IPS DF 19.7 (cell line): ENCODE results near the gene CES2.

Source experiments
- DNase-seq: peaks from one replicate; pipeline ENCODE4 v3.0.0-alpha.2; 2013; ENCODE audit warnings: low read depth, low spot score

Gene CES2

DNA sequence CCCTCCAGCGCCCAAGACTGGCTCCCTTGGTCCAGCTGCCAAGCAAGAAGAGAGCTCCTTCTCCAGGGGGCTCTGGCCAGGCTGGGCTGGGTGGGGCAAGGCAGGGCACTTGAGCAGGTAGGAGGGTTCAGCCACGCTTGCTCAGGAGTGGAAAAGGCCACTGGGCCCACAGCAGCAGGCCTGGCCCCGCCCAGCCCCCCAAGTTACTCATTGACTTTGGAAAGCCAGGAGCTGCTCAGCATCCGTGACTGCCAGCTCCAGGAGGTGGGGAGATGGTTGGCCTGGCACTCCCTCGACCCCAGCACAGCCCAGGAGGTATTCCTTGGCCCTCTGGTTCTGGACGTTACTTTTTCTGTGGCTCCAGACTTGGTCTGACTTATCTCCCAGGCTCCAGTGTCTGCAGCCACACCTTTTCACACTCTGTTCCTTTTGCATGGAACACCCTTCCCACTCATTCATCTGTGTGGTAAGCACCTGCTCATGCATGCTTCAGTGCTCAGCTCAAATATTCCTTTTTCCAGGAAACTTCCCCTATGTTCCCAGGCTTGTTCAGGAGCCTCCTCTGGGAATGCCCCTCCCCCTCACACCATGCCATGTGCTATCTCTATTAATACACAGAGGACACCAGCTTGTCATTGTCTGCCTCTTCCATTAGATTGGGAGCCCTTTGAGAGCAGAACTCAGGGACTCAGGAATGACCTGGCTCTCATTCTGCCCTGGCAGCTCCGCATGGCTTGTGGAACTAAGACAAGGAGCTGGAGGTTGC is 16.3 kb upstream of the CES2 start, which contains the start of gene CDH16:
CDH16 (minus strand) TSS at position 83 of the 766 bp plus-strand sequence. CDS start 820 bp downstream, outside the sequence.
- DNase-seq, result no peak

GRCh38 chr16:66919569-66920298 is 15.6 kb upstream of the CES2 start:
- no peak for DNase-seq

GRCh38 chr16:66920299-66920590 is 15.1 kb upstream of the CES2 start:
- DNase-seq, result no peak

DNA sequence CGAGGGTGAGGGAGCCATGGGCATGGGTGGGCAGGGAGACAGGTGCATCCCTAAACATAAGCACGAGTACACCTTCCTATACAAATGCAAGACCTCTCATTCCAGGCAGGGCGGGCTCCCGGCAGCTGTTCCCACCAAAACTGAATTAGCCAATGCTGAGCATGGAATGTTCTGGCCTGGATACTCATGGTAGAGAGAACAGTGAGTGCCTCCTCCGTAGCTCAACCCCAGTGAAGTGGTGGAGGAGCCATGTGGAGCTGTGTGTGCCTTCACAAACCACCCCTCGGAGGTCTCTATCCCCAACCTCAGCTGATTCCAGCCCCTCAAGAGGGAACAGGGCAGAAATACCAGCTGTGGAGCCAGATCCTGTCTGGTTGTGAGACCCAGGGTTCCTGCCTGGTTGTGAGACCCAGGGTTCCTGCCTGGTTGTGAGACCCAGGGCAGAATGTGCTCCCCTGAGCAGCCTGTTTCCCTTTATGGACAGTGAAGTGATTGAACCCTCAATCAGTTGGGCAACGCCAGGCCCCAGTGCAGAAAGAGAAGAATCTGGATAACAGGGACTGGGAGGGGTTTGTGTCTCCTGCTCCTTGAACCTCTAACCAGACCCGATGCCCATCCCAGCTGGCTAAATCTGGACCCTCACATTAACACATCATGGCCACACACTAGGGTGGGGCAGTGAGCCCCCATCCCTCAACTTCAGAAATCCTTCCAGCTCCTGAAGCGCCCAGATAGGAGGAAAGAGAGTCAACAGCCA is 14.2 kb upstream of the CES2 start:
- DNase-seq, result no peak

GRCh38 chr16:66921729-66922450 is 13.4 kb upstream of the CES2 start:
- no peak for DNase-seq

DNA sequence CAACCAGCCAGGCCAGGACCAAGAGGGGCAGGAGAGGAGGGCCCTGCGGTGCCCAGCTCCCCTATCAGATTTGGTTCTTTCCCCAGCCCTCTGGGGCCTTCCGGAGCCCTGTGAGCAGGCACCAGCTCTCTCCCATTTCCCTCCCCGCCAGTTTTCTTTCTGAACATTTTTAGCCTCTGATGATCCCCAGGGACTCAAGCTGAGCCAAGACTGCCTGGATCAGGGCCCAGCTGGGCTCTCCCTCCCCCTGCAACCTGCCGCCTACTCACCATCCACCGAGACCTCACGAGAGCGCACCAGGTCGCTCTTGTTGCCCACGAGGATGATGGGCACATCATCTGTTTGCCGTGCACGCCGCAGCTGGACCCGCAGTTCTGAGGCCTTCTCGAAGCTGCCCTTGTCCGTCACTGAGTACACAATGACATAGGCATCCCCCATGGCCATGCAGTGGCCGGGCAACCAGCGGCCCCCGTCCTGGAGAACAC is 12.0 kb upstream of the CES2 start:
- DNase-seq, result no peak

GRCh38 chr16:66923866-66924265 is 11.4 kb upstream of the CES2 start:
- DNase-seq, result no peak

- no peak for DNase-seq
Measured at GRCh38 chr16:66924527-66925321, 10.6 kb upstream of the CES2 start.

GRCh38 chr16:66925322-66925840 is 9.9 kb upstream of the CES2 start, which contains the start of gene RRAD:
Gene RRAD, minus strand, starts transcription at chr16:66925535. Its CDS starts 356 bp downstream, at chr16:66925179.
- no peak for DNase-seq

GRCh38 chr16:66926171-66926947 is 9.0 kb upstream of the CES2 start:
- DNase-seq, result no peak

DNA sequence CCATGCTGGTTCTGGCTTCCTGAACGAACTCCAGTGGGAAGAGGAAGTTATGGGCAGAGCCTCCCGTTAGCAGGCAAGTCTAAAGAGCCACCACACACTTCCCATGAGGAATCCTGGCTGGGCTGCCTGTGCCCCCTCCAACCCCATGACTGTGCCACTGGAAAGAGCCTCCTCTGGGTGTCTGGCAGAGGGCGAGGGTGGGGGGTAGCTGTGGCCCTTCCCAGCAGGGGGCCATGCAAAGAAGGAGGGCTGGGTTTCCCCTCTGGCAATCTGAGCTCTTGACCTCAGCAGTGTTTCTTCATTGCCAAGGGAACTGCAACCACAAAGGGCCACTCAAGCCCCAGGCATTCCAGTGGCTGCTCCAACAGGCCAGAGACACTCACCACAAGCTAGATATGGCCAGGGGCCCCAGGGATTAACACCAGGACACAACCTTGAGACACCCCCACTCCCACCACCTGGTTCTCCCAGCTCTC is 8.3 kb upstream of the CES2 start:
- no peak for DNase-seq

DNA sequence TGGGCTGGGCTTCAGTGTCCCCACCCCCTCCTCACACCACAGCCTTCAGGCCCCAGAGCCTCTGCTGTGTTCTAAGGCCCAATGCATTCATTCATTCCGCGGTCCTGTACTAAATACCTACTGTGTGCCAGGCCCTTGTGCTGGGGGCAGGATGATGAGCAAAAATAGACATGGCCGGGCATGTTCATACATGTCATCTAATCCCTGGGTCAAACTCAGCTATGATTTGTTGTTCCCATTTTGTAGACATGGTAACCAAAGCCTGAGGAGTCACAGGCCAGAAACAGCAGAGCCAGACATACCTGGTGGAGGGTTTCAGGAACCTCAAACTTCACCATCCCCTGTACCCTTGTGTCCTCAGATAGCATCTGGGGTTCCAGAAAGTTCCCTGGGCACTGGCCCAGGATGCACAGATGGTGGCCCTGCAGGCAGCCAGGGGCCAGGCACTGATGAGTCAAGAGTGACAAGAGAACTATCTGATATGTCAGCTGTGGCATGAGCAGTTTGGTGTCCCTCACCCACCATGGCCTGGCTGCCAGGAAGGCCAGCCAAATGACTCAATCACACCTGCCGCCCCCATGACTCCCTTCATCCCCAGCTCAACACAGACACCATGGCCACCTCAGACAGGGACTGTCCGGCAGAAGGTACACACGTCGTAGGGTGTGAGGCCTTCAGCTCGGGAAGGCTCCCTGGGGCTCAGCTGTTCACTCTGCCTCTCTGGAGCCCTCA is 7.2 kb upstream of the CES2 start:
- no peak for DNase-seq

DNA sequence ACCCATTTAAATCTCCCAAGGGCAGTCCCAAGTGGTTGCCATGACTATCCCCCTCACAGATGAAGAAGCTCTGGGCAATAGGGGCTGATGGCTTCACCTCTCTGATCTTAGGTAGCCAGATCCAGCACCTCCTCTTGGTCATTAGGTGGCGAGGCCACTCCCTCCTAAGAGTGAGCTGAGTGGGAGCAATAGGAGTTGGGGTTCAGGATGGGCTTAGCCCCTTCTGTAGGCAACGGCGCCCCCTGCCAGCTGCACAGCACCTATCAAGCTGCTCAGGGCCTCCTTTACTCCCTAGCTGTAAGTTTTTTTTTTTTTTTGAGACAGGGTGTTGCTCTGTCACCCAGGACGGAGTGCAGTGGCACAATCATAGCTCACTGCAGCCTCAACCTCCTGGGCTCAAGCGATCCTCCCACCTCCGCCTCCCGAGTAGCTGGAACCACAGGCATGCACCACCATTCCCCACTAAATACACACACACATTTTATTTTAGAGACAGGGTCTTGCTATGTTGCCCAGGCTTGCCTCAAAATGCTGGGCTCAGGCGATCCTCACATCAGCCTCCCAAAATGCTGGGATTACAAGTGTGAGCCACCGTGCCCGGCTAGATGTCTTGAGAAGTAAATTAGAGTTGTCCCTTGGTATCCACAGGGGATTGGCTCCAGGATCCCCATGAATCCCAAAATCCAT is 6.5 kb upstream of the CES2 start:
- no peak for DNase-seq

DNA sequence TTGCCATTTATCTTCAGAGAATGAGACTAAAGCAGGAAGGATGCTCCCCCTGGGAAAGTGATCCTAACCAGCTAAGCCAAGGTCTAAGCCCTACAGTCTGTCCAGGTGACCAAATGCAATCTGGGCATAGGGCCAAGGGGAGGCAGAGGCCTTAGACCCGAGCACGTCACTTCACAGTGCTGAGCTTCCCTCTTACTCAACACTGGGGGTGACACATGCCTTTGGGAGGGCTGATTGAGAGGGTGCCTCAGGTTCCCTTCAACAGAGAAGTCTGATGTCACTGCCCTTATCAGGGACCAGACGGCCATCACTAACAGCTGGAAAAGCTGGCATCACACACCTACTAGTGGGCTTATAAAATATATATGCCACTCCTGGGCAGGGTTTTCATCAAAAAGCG is 5.1 kb upstream of the CES2 start:
- DNase-seq, result no peak

- no peak for DNase-seq
Measured at GRCh38 chr16:66931665-66932064, 3.7 kb upstream of the CES2 start.

DNA sequence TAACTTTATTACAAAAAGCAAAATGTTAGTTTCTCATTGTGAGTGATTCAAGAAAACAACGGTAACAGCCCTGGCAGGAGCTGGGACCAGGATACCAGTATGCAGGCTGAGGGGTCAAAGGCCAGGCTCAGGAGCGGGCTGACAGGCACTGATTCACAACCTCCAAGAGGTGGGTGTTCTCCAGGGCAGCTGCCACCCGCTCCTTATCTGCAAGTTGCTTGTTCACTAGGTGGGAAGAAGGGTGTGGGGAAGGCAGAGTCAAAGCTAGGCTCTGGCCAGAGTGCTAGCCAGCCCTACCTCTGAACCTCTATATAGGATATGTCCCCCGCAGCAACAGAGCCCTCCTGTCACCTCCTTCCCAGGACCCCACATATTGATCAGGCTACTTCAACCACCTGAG is 3.2 kb upstream of the CES2 start:
- DNase-seq, result no peak

- DNase-seq, result no peak
Measured at GRCh38 chr16:66933776-66934137, 1.6 kb upstream of the CES2 start.

DNA sequence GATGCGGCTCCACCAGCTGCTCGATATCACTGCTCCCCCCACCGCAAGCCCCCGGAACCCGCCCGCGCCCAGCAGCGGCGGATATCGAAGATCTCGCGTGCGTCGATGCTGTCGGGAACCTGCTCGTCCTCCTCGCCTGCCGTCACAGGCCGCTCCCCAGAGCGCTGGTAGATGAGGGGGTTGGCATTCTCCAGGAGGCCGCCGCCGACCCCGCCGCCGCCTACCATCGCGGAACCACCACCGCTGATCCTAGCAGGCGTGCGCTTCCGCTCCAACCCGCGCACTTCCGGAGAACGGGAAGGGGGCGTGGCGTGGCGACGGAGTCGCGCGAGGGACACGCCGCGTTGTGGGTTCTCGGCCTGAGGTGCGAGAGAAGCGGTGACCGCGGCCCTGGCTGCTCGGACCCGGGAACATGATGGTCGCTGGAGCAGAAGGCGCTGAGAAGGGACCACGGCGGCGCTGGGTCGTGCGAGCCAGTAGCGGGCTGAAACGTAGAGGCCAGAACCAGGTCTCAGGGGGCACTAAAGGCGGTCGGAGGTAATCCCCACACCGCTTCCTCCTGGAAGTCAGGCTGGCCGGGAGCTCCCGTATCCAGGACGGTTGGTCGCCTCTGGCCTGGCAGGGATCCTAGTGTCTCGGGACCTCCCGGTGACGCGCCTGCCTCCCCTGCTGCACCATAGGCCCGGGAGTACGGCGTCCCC is 1.0 kb upstream of the CES2 start, which contains the start of gene CIAO2B:
CIAO2B (minus strand) TSS at position 265 of the 701 bp plus-strand sequence; CDS start at position 227, 38 bp downstream.
- DNase-seq, result no peak
